ENCODE data around the gene ODAPH. TPM values are rescaled to one million over a fixed set of nuclear protein-coding genes. Genes with fewer than 3 reads are reported as not detected.

The ODAPH gene
- total RNA-seq, 3 donors from 2014 or later, result not detected

DNA sequence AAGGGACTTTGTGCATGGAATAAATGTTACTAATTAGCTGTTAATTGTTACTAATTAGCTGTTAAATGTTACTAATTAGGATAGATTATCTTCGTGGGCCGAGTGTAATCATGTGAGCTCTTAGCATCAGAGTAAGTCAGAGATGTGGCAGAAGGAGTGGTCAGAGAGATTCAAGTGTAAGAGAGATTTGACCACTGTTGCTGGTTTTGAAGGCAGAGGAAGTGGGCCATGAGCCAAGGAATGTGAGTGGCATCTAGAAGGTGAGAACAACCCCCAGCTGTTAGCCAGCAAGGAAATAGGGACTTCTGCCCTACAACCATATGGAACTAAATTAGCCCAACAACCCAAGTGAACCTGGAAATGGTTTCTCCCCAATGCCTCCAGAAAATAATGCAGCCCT lies 28.2 kb downstream of the ODAPH start:
- intact Hi-C loops (cut with DNase I, micrococcal nuclease), result no loop called here
- DNase-seq (no peak), ATAC-seq (no peak)
- TF ChIP-seq, protein P1, sequence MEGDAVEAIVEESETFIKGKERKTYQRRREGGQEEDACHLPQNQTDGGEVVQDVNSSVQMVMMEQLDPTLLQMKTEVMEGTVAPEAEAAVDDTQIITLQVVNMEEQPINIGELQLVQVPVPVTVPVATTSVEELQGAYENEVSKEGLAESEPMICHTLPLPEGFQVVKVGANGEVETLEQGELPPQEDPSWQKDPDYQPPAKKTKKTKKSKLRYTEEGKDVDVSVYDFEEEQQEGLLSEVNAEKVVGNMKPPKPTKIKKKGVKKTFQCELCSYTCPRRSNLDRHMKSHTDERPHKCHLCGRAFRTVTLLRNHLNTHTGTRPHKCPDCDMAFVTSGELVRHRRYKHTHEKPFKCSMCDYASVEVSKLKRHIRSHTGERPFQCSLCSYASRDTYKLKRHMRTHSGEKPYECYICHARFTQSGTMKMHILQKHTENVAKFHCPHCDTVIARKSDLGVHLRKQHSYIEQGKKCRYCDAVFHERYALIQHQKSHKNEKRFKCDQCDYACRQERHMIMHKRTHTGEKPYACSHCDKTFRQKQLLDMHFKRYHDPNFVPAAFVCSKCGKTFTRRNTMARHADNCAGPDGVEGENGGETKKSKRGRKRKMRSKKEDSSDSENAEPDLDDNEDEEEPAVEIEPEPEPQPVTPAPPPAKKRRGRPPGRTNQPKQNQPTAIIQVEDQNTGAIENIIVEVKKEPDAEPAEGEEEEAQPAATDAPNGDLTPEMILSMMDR (IDR thresholded peaks at IDR 0.05), result no peak
- H3K36me3 ChIP-seq (ENCODE audit: low read depth), result no peaks in the 10 kb centered on the region
- no peaks in the 10 kb centered on the region for H3K9me3 ChIP-seq
- H3K4me1 ChIP-seq (ENCODE audit: low read depth), result no peaks in the 10 kb centered on the region
- H3K4me3 ChIP-seq, result no peak overlapping the region

DNA sequence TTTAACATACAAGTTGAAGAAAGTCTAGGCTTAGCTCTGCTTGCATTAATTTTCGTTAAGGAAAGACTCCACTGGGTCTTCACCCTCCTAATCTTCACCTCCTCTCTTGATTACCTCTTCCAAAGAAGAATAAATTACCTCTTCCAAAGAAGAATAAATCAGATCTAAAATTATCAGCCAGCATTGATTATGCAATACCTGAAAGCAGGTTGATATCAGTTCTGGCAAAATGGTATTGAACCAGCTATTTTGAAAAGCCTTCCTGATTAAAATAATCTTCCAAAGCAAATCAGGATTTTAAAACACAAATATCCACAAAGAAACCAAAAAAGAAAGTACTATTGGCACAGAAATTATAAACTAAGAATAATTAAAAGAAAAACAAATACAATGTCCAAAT lies 37.5 kb downstream of the ODAPH start:
- TF ChIP-seq, protein P1 (IDR thresholded peaks at IDR 0.05), result no peak

DNA sequence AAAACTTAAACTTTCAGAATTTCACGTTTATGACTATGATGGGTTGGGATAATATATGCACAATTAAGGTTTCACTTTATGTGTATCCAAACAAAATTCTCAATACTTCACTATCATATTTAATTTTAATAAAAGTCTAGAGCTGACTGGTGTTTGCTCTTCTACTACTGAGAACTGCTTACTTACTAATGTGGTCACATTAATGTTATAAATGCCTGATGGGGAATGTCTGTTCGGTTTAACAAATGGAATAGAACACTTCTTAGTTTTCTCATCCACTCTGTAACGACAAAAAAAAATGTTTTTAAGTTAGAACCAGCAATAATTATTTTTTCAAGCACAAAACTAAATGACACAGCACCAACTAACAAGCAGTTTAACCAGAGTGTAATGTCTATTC lies 40.2 kb downstream of the ODAPH start:
- Histone ChIP-seq H3K4me1 (ENCODE audit: low read depth) (no peaks in the 10 kb centered on the region), H3K36me3 (ENCODE audit: low read depth) (no peaks in the 10 kb centered on the region), H3K4me3 (no peak overlapping the region), H3K9me3 (no peaks in the 10 kb centered on the region)
- ATAC-seq (no peak), DNase-seq (no peak)
- TF ChIP-seq, protein P1 (IDR thresholded peaks at IDR 0.05), result no peak
- intact Hi-C loops (cut with DNase I, micrococcal nuclease), result no loop called here

More for the DNA sequence above, 37.5 kb downstream of the ODAPH start:
- Histone ChIP-seq H3K4me1 (ENCODE audit: low read depth) (no peaks in the 10 kb centered on the region), H3K4me3 (no peak overlapping the region), H3K9me3 (no peaks in the 10 kb centered on the region), H3K36me3 (ENCODE audit: low read depth) (no peaks in the 10 kb centered on the region)
- intact Hi-C loops (cut with DNase I, micrococcal nuclease), result no loop called here
- DNase-seq, result no peak
- no peak for ATAC-seq

DNA sequence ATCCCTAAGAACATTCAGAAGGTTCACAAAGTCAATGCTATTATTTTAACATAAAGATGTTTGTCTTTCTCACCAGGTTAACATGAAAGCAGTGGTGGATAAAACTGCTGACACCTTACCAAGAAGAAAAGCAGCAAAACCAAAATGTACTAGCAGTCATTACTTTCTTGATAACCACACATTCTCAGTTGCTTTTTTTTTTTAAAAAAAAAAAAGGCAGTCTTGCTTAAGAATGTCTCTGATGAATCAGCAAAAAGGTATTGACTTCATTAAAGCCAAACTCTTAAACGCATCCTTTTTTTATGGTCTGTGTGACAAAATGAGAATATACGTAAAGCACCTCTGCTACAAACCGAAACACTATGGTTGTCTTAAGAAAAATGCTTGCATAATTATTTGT lies 42.5 kb downstream of the ODAPH start:
- H3K4me3 ChIP-seq, result no peak overlapping the region
- no peaks in the 10 kb centered on the region for H3K4me1 ChIP-seq (ENCODE audit: low read depth)
- intact Hi-C loops (cut with DNase I, micrococcal nuclease), result no loop called here
- TF ChIP-seq, protein P1 (IDR thresholded peaks at IDR 0.05), result no peak
- no peak for ATAC-seq
- H3K9me3 ChIP-seq, result no peaks in the 10 kb centered on the region
- no peak for DNase-seq
- H3K36me3 ChIP-seq (ENCODE audit: low read depth), result no peaks in the 10 kb centered on the region

DNA sequence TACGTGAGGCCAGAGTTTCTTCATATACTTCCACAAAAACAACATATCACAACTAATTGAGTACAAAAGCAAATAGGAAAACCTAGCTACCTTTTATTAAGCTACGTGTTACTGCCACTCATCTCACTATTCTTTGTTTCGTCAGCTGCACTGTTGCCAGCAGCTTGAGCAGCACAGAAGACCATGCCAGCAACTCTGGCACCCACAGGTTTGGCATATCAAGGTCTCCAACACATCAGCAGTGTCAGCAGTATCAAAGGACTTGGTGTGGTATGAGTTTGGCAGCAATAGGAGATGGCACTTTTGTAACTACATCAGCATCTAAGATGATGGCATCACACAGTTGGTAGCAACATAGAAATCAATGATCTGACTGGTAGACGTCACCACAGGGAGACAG lies 43.8 kb downstream of the ODAPH start:
- no peak for DNase-seq
- ATAC-seq, result no peak
- TF ChIP-seq, protein P1 (IDR thresholded peaks at IDR 0.05), result no peak
- no peaks in the 10 kb centered on the region for H3K4me1 ChIP-seq (ENCODE audit: low read depth)
- intact Hi-C loops (cut with DNase I, micrococcal nuclease), result no loop called here
- no peak overlapping the region for H3K4me3 ChIP-seq
- no peaks in the 10 kb centered on the region for H3K9me3 ChIP-seq
- H3K36me3 ChIP-seq (ENCODE audit: low read depth), result no peaks in the 10 kb centered on the region

DNA sequence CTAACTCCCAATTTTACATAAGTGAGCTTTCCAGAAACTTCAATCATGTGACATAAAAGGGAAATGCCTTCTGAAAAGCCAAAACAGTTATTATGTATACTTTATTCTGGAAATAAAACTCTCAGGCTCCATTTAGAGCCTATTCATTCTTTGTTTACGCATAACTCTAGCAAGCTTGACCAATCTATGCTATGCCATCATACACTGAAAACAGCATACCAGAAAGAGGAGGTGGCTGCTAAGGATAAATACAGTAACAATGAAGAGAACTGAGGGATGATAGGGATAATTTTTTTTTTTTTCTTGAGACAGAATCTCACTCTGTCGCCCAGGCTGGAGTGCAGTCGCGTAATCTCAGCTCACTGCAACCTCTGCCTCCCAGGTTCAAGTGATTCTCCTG lies 50.1 kb downstream of the ODAPH start:
- DNase-seq, result no peak
- ATAC-seq, result no peak
- intact Hi-C loops (cut with DNase I, micrococcal nuclease), result no loop called here
- Histone ChIP-seq H3K9me3 (no peaks in the 10 kb centered on the region), H3K4me3 (no peak overlapping the region), H3K36me3 (ENCODE audit: low read depth) (no peaks in the 10 kb centered on the region), H3K4me1 (ENCODE audit: low read depth) (no peaks in the 10 kb centered on the region)
- TF ChIP-seq, protein P1 (IDR thresholded peaks at IDR 0.05), result no peak
